Activated CD8-positive, alpha-beta T cell treated with anti-CD3 and anti-CD28 coated beads for 36 hours (primary cell): ENCODE results near the gene SUDS3. TPM values are rescaled to one million over a fixed set of nuclear protein-coding genes. Genes with fewer than 3 reads are reported as not detected.

Experiments
- ATAC-seq: fragments of 200-7000 bp; cut with Tn5 transposase; one replicate; pipeline ENCODE4 v1.10.0; 2021; ENCODE audit warnings: mild to moderate bottlenecking, moderate library complexity
- CTCF ChIA-PET: fragments of 350-600 bp; sonication (Branson Sonifier 250); formaldehyde crosslinking; loops from one replicate; lab custom pipeline; 2021; ENCODE audit warnings: antibody characterized with exemption; lab: Charles Lee
- POLR2A ChIA-PET: fragments of 350-600 bp; sonication (Branson Sonifier 250); formaldehyde crosslinking; loops from one replicate; lab custom pipeline; 2021; ENCODE audit warnings: antibody characterized with exemption; lab: Charles Lee
- DNase-seq: peaks from one replicate; pipeline ENCODE4 v3.0.0-alpha.2; 2020
- H3K27ac Mint-ChIP-seq: one replicate; pipeline ENCODE4 v1.8.0; 2021; ENCODE audit warnings: mild to moderate bottlenecking, mixed read lengths
- H3K27me3 Mint-ChIP-seq: one replicate; pipeline ENCODE4 v1.8.0; 2021; ENCODE audit warnings: mixed read lengths
- H3K36me3 Mint-ChIP-seq: one replicate; pipeline ENCODE4 v1.8.0; 2021; ENCODE audit warnings: low read depth, mixed read lengths
- H3K4me1 Mint-ChIP-seq: one replicate; pipeline ENCODE4 v1.8.0; 2021; ENCODE audit warnings: low read depth, mixed read lengths
- H3K4me3 Mint-ChIP-seq: one replicate; pipeline ENCODE4 v1.8.0; 2021; ENCODE audit warnings: mild to moderate bottlenecking, moderate library complexity, mixed read lengths
- H3K9me3 Mint-ChIP-seq: one replicate; pipeline ENCODE4 v1.8.0; 2021; ENCODE audit warnings: mixed read lengths
- intact Hi-C: fragments of 100-400 bp; cut with micrococcal nuclease; formaldehyde crosslinking; loops from one replicate; pipeline ENCODE4 v1.10.0; 2022
- total RNA-seq, 2 experiments: library from RNA; stranded (reverse); gene quantifications; one replicate each; pipeline ENCODE4 v1.2.3, GENCODE V29; 2021
- TF ChIP-seq, protein P1 (sequence below): fragments of 200-600 bp; IDR thresholded peaks from one replicate; pipeline ENCODE4 v1.8.0; 2022; ENCODE audit warnings: antibody characterized with exemption, mild to moderate bottlenecking

Gene SUDS3
- total RNA-seq, 2 experiments from 2014 or later: 18.0 to 19.8 TPM

DNA sequence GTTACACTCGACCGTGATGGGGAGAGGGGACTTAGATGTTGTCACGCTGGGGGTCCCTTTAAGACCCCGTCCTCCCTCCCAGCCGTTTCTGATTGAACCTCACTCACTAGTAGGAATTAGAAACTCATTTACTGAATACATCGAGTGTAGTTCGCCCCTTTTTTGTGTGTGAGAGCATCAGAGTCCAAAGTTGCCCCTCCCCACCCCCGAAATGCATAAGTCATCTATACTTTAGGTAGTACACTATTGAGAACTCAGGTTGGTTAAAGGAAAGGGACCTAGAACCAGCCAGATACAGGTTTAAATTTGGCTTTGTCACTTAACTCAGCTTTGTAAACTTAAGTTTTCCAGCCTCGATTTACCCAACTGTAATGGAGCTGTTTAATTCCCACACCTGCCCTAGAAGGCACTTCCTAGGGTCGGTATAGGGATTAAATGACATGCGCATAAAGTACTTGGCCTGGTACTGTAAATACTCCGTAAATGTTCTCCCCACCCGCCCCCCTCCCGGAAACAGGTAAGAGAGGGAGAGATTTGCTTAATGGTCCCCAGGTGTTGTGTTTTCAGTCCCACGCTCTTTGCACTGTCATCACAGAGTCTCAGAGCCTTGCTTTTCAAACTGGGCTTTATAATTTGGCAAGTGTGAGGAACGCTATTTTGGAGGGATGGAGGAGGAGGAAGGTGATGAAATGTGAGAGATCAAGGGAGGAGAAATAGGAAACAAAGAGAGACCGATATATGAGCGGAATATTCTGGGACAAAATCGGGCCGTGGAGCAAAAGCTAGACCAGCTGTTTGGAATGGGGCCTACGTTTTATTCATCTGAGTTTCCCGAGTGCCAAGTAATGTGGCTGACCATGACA lies 897 bp downstream of the SUDS3 start:
- peak; percentile 35 for DNase-seq
- H3K27ac Mint-ChIP-seq: peak overlapping the region; percentile 87
- peaks cover 13% of the 10 kb centered on the region for H3K36me3 Mint-ChIP-seq
- no peak for ATAC-seq
- H3K4me1 Mint-ChIP-seq: peaks cover 29% of the 10 kb centered on the region
- TF ChIP-seq, protein P1, sequence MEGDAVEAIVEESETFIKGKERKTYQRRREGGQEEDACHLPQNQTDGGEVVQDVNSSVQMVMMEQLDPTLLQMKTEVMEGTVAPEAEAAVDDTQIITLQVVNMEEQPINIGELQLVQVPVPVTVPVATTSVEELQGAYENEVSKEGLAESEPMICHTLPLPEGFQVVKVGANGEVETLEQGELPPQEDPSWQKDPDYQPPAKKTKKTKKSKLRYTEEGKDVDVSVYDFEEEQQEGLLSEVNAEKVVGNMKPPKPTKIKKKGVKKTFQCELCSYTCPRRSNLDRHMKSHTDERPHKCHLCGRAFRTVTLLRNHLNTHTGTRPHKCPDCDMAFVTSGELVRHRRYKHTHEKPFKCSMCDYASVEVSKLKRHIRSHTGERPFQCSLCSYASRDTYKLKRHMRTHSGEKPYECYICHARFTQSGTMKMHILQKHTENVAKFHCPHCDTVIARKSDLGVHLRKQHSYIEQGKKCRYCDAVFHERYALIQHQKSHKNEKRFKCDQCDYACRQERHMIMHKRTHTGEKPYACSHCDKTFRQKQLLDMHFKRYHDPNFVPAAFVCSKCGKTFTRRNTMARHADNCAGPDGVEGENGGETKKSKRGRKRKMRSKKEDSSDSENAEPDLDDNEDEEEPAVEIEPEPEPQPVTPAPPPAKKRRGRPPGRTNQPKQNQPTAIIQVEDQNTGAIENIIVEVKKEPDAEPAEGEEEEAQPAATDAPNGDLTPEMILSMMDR: no peak
- CTCF ChIA-PET: interaction anchor here (0.6 to 4.5 kb wide), 46 partner anchors 11 to 528 kb away, joined by 3 to 129 read pairs (median 5); partner anchors contain the start of genes PEBP1 and RFC5
- H3K4me3 Mint-ChIP-seq: peak overlapping the region; percentile 77
- no peaks in the 10 kb centered on the region for H3K27me3 Mint-ChIP-seq
- no peaks in the 10 kb centered on the region for H3K9me3 Mint-ChIP-seq
- POLR2A ChIA-PET: interaction anchor here (0.8 to 1.7 kb wide), 5 partner anchors 12 to 316 kb away, joined by 3 to 9 read pairs (median 4); partner anchors contain the start of genes PEBP1 and WSB2
- intact Hi-C loops: loop anchor here (2.0 to 10.0 kb wide), 2 partner anchors 194 to 242 kb away; partner anchors contain the start of gene PEBP1

DNA sequence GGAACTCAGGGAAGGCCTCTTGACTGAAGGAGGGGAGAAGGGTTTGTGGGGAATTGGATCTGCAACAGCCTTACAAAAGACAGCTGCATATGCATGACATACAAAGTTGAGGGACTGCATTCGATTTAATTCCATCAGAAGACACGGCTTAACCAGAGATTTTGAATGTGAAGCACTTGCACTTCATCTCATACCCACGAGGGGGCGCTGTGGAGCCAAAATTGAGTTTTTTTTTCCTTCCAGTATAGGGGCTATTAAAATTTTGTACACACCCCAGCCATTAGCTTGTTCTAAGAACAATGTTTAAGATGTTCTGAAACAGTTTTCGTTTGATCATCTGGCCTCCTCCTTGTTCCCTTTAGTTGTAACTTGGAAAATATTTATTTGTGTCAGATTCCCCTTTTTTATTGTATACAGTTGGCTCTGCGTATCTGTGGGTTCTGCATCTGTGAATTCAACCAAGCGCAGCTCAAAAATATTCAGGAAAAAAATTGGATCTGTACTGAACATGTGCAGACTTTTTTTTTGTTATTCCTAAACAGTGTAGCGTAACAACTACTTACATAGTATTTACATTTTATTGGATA lies 1.6 kb downstream of the SUDS3 start:
- DNase-seq (peak; percentile 86), ATAC-seq (peak; percentile 15)
- intact Hi-C loops: loop anchor here (2.0 to 10.0 kb wide), 2 partner anchors 195 to 243 kb away; partner anchors contain the start of gene PEBP1
- H3K36me3 Mint-ChIP-seq: peaks cover 14% of the 10 kb centered on the region
- H3K4me1 Mint-ChIP-seq: peaks cover 29% of the 10 kb centered on the region
- peak overlapping the region; percentile 87 for H3K27ac Mint-ChIP-seq
- POLR2A ChIA-PET: interaction anchor here (0.8 to 1.6 kb wide), 3 partner anchors 12 to 242 kb away, joined by 3 to 4 read pairs (median 3); partner anchors contain the start of gene PEBP1
- H3K27me3 Mint-ChIP-seq: no peaks in the 10 kb centered on the region
- TF ChIP-seq, protein P1: peak; percentile 93
- no peaks in the 10 kb centered on the region for H3K9me3 Mint-ChIP-seq
- CTCF ChIA-PET: interaction anchor here (0.7 to 4.5 kb wide), 26 partner anchors 10 to 503 kb away, joined by 3 to 129 read pairs (median 4); no protein-coding TSS in a partner anchor
- H3K4me3 Mint-ChIP-seq: peak overlapping the region; percentile 77

- Mint-ChIP-seq H3K4me3 (no peak overlapping the region), H3K4me1 (no peaks in the 10 kb centered on the region), H3K27me3 (no peaks in the 10 kb centered on the region), H3K27ac (no peak overlapping the region), H3K9me3 (no peaks in the 10 kb centered on the region), H3K36me3 (peaks cover 23% of the 10 kb centered on the region)
- ChIA-PET POLR2A (no interaction called here), CTCF (interaction anchor here (0.8 to 6.3 kb wide), 3 partner anchors 12 to 14 kb away, joined by 3 to 48 read pairs (median 10); partner anchors contain the start of gene SUDS3)
- ATAC-seq (no peak), DNase-seq (no peak)
- intact Hi-C loops: no loop called here
- TF ChIP-seq, protein P1: no peak
These were observed 15.1 kb downstream of the SUDS3 start for GRCh38 chr12:118391424-118391823.

DNA sequence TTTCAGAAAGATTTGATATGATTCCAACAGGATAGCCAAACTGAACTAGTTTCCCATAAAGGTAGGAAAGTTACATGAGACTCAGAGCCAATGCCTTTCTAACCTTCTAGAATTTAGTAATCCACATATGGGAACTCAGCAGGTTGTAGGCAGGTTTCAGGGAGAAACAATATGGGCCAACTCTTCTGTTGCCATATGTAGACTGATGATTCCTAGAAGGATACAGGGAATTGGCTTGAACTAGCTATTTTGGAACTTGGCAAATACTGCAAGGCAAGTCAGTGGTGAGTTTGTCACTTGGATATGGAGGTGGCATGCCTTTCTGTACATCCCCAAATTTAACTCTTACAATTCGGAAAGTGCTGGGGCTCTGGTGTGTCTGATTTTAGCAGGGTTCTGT lies 15.5 kb downstream of the SUDS3 start:
- DNase-seq (no peak), ATAC-seq (no peak)
- H3K4me1 Mint-ChIP-seq: no peaks in the 10 kb centered on the region
- no peaks in the 10 kb centered on the region for H3K9me3 Mint-ChIP-seq
- H3K36me3 Mint-ChIP-seq: peaks cover 25% of the 10 kb centered on the region
- H3K4me3 Mint-ChIP-seq: no peak overlapping the region
- intact Hi-C loops: no loop called here
- no peaks in the 10 kb centered on the region for H3K27me3 Mint-ChIP-seq
- no peak overlapping the region for H3K27ac Mint-ChIP-seq
- POLR2A ChIA-PET: no interaction called here
- CTCF ChIA-PET: interaction anchor here (2.7 to 6.3 kb wide), 2 partner anchors 12 to 15 kb away, joined by 10 to 48 read pairs; partner anchors contain the start of gene SUDS3
- TF ChIP-seq, protein P1: no peak
